Activated T-cell treated with anti-CD3 and anti-CD28 coated beads, Interleukin-2, amount 50 U/mL, for 72 hours (primary cell): ENCODE measurements around the gene SCFD2. TPM values are rescaled to one million over a fixed set of nuclear protein-coding genes. Genes with fewer than 3 reads are reported as not detected.

ENCODE experiments used
- ATAC-seq, 2 donors: fragments of 150-1000 bp; cut with Tn5 transposase; replicated peaks in 1 of 2; 2 replicates each; pipeline ENCODE4 v1.10.0; 2021; ENCODE audit warnings: moderate library complexity in 2 of 2, mild to moderate bottlenecking in 1 of 2
- DNase-seq, 2 donors: peaks; one replicate each; pipeline ENCODE4 v3.0.0; 2021 to 2022; ENCODE audit warnings: mixed read lengths in 1 of 2
- H3K27ac Mint-ChIP-seq: one replicate; pipeline ENCODE4 v1.8.0; 2022; ENCODE audit warnings: mild to moderate bottlenecking, moderate library complexity, mixed read lengths
- H3K27me3 Mint-ChIP-seq: one replicate; pipeline ENCODE4 v1.8.0; 2022; ENCODE audit warnings: low read depth, mixed read lengths
- H3K36me3 Mint-ChIP-seq, 2 donors: one replicate each; pipeline ENCODE4 v1.8.0; 2022; ENCODE audit warnings: mixed read lengths in 2 of 2, mild to moderate bottlenecking in 1 of 2; ENCODE audit not compliant: insufficient read depth in 2 of 2
- H3K4me1 Mint-ChIP-seq: one replicate; pipeline ENCODE4 v1.8.0; 2022; ENCODE audit warnings: low read depth, mixed read lengths
- H3K4me3 Mint-ChIP-seq, 2 donors: one replicate each; pipeline ENCODE4 v1.8.0; 2022; ENCODE audit warnings: mild to moderate bottlenecking in 2 of 2, mixed read lengths in 2 of 2, moderate library complexity in 2 of 2
- H3K9me3 Mint-ChIP-seq, 2 donors: one replicate each; pipeline ENCODE4 v1.8.0; 2022; ENCODE audit warnings: mixed read lengths in 2 of 2
- total RNA-seq, 2 donors: library from RNA; stranded (reverse); gene quantifications; one replicate each; pipeline ENCODE4 v1.2.3, GENCODE V29; 2022

The SCFD2 gene
- total RNA-seq, 2 donors from 2014 or later: 15.5 to 17.6 TPM

GRCh38 chr4:52977252-52977651 is 388.6 kb downstream of the SCFD2 start:
- ATAC-seq (no peak), DNase-seq (no peak)
- peaks cover 2 to 5% of the 10 kb centered on the region in 2 donors for H3K36me3 Mint-ChIP-seq
- no peaks in the 10 kb centered on the region for H3K9me3 Mint-ChIP-seq
- H3K4me1 Mint-ChIP-seq: no peaks in the 10 kb centered on the region
- H3K27me3 Mint-ChIP-seq: no peaks in the 10 kb centered on the region
- peak overlapping the region; percentile 63 for H3K27ac Mint-ChIP-seq
- H3K4me3 Mint-ChIP-seq: no peak overlapping the region

- peak; percentile 84 to 95 for ATAC-seq
- Mint-ChIP-seq H3K4me3 (no peak overlapping the region), H3K36me3 (peaks cover 2 to 5% of the 10 kb centered on the region in 2 donors), H3K27ac (peak overlapping the region; percentile 33), H3K9me3 (peaks cover 0 to 2% of the 10 kb centered on the region in 2 donors), H3K27me3 (no peaks in the 10 kb centered on the region), H3K4me1 (no peaks in the 10 kb centered on the region)
- peak in 1 of 2 donors; percentile 20 for DNase-seq
Observed at GRCh38 chr4:52976523-52977230, 389.2 kb downstream of the SCFD2 start.

GRCh38 chr4:52968691-52969090 is 397.2 kb downstream of the SCFD2 start:
- H3K4me1 Mint-ChIP-seq: no peaks in the 10 kb centered on the region
- peaks cover 2 to 8% of the 10 kb centered on the region in 2 donors for H3K36me3 Mint-ChIP-seq
- no peaks in the 10 kb centered on the region for H3K27me3 Mint-ChIP-seq
- H3K4me3 Mint-ChIP-seq: no peak overlapping the region
- peaks cover 0 to 2% of the 10 kb centered on the region in 2 donors for H3K9me3 Mint-ChIP-seq
- DNase-seq: no peak
- no peak for ATAC-seq
- no peak overlapping the region for H3K27ac Mint-ChIP-seq

GRCh38 chr4:52968241-52968640 is 397.6 kb downstream of the SCFD2 start:
- peaks cover 0 to 2% of the 10 kb centered on the region in 2 donors for H3K9me3 Mint-ChIP-seq
- no peak overlapping the region for H3K27ac Mint-ChIP-seq
- no peak overlapping the region for H3K4me3 Mint-ChIP-seq
- DNase-seq: no peak
- H3K27me3 Mint-ChIP-seq: no peaks in the 10 kb centered on the region
- H3K4me1 Mint-ChIP-seq: no peaks in the 10 kb centered on the region
- no peak for ATAC-seq
- peaks cover 2 to 8% of the 10 kb centered on the region in 2 donors for H3K36me3 Mint-ChIP-seq

GRCh38 chr4:52966781-52967180 is 399.1 kb downstream of the SCFD2 start:
- no peak for ATAC-seq
- no peak for DNase-seq
- Mint-ChIP-seq H3K4me1 (no peaks in the 10 kb centered on the region), H3K4me3 (no peak overlapping the region), H3K27me3 (no peaks in the 10 kb centered on the region), H3K9me3 (no peaks in the 10 kb centered on the region), H3K36me3 (peaks cover 3 to 7% of the 10 kb centered on the region in 2 donors), H3K27ac (no peak overlapping the region)

- Mint-ChIP-seq H3K9me3 (no peaks in the 10 kb centered on the region), H3K27me3 (no peaks in the 10 kb centered on the region), H3K36me3 (peaks cover 2 to 6% of the 10 kb centered on the region in 2 donors), H3K4me1 (no peaks in the 10 kb centered on the region), H3K4me3 (no peak overlapping the region), H3K27ac (no peak overlapping the region)
- DNase-seq (no peak), ATAC-seq (no peak)
Observed at GRCh38 chr4:52966172-52966571, 399.7 kb downstream of the SCFD2 start.

- no peak for ATAC-seq
- Mint-ChIP-seq H3K9me3 (no peaks in the 10 kb centered on the region), H3K27ac (no peak overlapping the region), H3K4me1 (no peaks in the 10 kb centered on the region), H3K36me3 (peaks cover 2% of the 10 kb centered on the region in 2 donors), H3K27me3 (no peaks in the 10 kb centered on the region), H3K4me3 (no peak overlapping the region)
- DNase-seq: no peak
Observed at GRCh38 chr4:52964561-52965101, 401.2 kb downstream of the SCFD2 start.

GRCh38 chr4:52964011-52964410 is 401.9 kb downstream of the SCFD2 start:
- Mint-ChIP-seq H3K4me1 (no peaks in the 10 kb centered on the region), H3K36me3 (peaks cover 2% of the 10 kb centered on the region in 2 donors), H3K27me3 (no peaks in the 10 kb centered on the region), H3K27ac (no peak overlapping the region), H3K4me3 (no peak overlapping the region), H3K9me3 (no peaks in the 10 kb centered on the region)
- ATAC-seq (no peak), DNase-seq (no peak)

GRCh38 chr4:52962721-52963120 is 403.1 kb downstream of the SCFD2 start:
- no peak overlapping the region for H3K27ac Mint-ChIP-seq
- H3K9me3 Mint-ChIP-seq: no peaks in the 10 kb centered on the region
- peaks cover 2% of the 10 kb centered on the region in 2 donors for H3K36me3 Mint-ChIP-seq
- no peaks in the 10 kb centered on the region for H3K4me1 Mint-ChIP-seq
- DNase-seq (no peak), ATAC-seq (no peak)
- no peak overlapping the region for H3K4me3 Mint-ChIP-seq
- H3K27me3 Mint-ChIP-seq: no peaks in the 10 kb centered on the region

- Mint-ChIP-seq H3K4me3 (no peak overlapping the region), H3K27ac (no peak overlapping the region), H3K9me3 (no peaks in the 10 kb centered on the region), H3K27me3 (no peaks in the 10 kb centered on the region), H3K36me3 (peaks cover 2% of the 10 kb centered on the region in 2 donors), H3K4me1 (no peaks in the 10 kb centered on the region)
- ATAC-seq: no peak
- no peak for DNase-seq
Observed at GRCh38 chr4:52961666-52962412, 404.0 kb downstream of the SCFD2 start.

- Mint-ChIP-seq H3K27ac (no peak overlapping the region), H3K36me3 (peaks cover 0 to 2% of the 10 kb centered on the region in 2 donors), H3K4me3 (no peak overlapping the region), H3K9me3 (no peaks in the 10 kb centered on the region), H3K27me3 (no peaks in the 10 kb centered on the region), H3K4me1 (no peaks in the 10 kb centered on the region)
- no peak for DNase-seq
- no peak for ATAC-seq
Observed at GRCh38 chr4:52959541-52959940, 406.3 kb downstream of the SCFD2 start.

GRCh38 chr4:52957835-52958631 is 407.8 kb downstream of the SCFD2 start:
- Mint-ChIP-seq H3K27ac (no peak overlapping the region), H3K9me3 (no peaks in the 10 kb centered on the region), H3K27me3 (no peaks in the 10 kb centered on the region), H3K36me3 (no peaks in the 10 kb centered on the region), H3K4me3 (no peak overlapping the region), H3K4me1 (no peaks in the 10 kb centered on the region)
- no peak for DNase-seq
- ATAC-seq: no peak

- Mint-ChIP-seq H3K27ac (no peak overlapping the region), H3K9me3 (no peaks in the 10 kb centered on the region), H3K4me3 (no peak overlapping the region), H3K36me3 (no peaks in the 10 kb centered on the region), H3K4me1 (no peaks in the 10 kb centered on the region), H3K27me3 (no peaks in the 10 kb centered on the region)
- ATAC-seq (no peak), DNase-seq (no peak)
Observed at GRCh38 chr4:52957220-52957686, 408.6 kb downstream of the SCFD2 start.
